OCI-LY7 (cell line): ENCODE data around the gene FGD4. TPM values are rescaled to one million over a fixed set of nuclear protein-coding genes. Genes with fewer than 3 reads are reported as not detected.

Experiments
- BruUV-seq: library from RNA; stranded (reverse); fragments of 400-500 nt; replicated peaks from 2 replicates; lab custom pipeline; 2021; lab: Mats Ljungman, UMichigan
- CTCF ChIA-PET: fragments of 300-600 bp; sonication (Branson Sonifier 250); formaldehyde crosslinking; loops from one replicate; lab custom pipeline; 2022; ENCODE audit warnings: antibody characterized with exemption; ENCODE audit not compliant: unreplicated experiment; lab: Charles Lee
- POLR2A ChIA-PET: fragments of 300-600 bp; sonication (Branson Sonifier 250); formaldehyde crosslinking; loops from one replicate; lab custom pipeline; 2022; ENCODE audit warnings: antibody characterized with exemption; lab: Charles Lee
- DNase-seq: peaks from one replicate; pipeline ENCODE4 v3.0.0-alpha.2; 2015; ENCODE audit warnings: low spot score
- H2AFZ ChIP-seq: fragments of 200-600 bp; sonication (generic), shearing (Covaris generic); 2 replicates; pipeline ENCODE4 v1.6.1; 2014; ENCODE audit warnings: mild to moderate bottlenecking, antibody characterized with exemption, low read length, moderate library complexity
- H3K27ac ChIP-seq: fragments of 200-600 bp; sonication (generic); 2 replicates; pipeline ENCODE4 v1.5.1; 2014; ENCODE audit warnings: mixed run types, low read depth, mild to moderate bottlenecking, moderate library complexity, low read length, inconsistent platforms; ENCODE audit not compliant: poor library complexity, severe bottlenecking
- H3K36me3 ChIP-seq: fragments of 200-600 bp; sonication (generic); 2 replicates; pipeline ENCODE4 v1.6.1; 2014; ENCODE audit warnings: mild to moderate bottlenecking, antibody characterized with exemption, low read length, moderate library complexity, mixed read lengths; ENCODE audit not compliant: insufficient read depth
- H3K4me1 ChIP-seq: fragments of 200-600 bp; sonication (generic); 2 replicates; pipeline ENCODE4 v1.5.1; 2014; ENCODE audit warnings: mild to moderate bottlenecking, low read length; ENCODE audit not compliant: insufficient read depth, poor library complexity, severe bottlenecking
- H3K4me2 ChIP-seq: fragments of 200-600 bp; sonication (generic); 2 replicates; pipeline ENCODE4 v1.6.1; 2014; ENCODE audit warnings: mild to moderate bottlenecking, low read length
- H3K4me3 ChIP-seq: fragments of 200-600 bp; sonication (generic); 2 replicates; pipeline ENCODE4 v1.5.1; 2014; ENCODE audit warnings: mild to moderate bottlenecking, low read depth, low read length; ENCODE audit not compliant: poor library complexity, severe bottlenecking
- H3K79me2 ChIP-seq: fragments of 200-600 bp; sonication (generic); 2 replicates; pipeline ENCODE4 v1.6.1; 2016; ENCODE audit warnings: low read depth, mild to moderate bottlenecking, low read length, moderate library complexity, mixed read lengths; ENCODE audit not compliant: insufficient read depth
- H3K9me2 ChIP-seq: fragments of 200-600 bp; sonication (generic); 2 replicates; pipeline ENCODE4 v1.6.1; 2016; ENCODE audit warnings: mild to moderate bottlenecking, low read length, mixed read lengths; ENCODE audit not compliant: insufficient read depth
- H3K9me3 ChIP-seq: fragments of 200-600 bp; sonication (generic); 2 replicates; pipeline ENCODE4 v1.6.1; 2014; ENCODE audit warnings: mild to moderate bottlenecking, mixed run types, low read length, mixed read lengths
- H4K20me1 ChIP-seq: fragments of 200-600 bp; sonication (generic); 2 replicates; pipeline ENCODE4 v1.6.1; 2014; ENCODE audit warnings: mild to moderate bottlenecking, antibody characterized with exemption, low read length, moderate library complexity, mixed read lengths; ENCODE audit not compliant: insufficient read depth
- EZH2phosphoT487 ChIP-seq: fragments of 200-600 bp; sonication (generic); IDR thresholded peaks from 2 replicates; pipeline ENCODE4 v1.6.1; 2018; ENCODE audit warnings: low read depth, borderline replicate concordance, mild to moderate bottlenecking, mixed run types, antibody characterized with exemption, low read length, moderate library complexity, mixed read lengths
- intact Hi-C: fragments of 100-400 bp; cut with micrococcal nuclease; formaldehyde crosslinking; loops from one replicate; pipeline ENCODE4 v1.10.0; 2022; ENCODE audit not compliant: unreplicated experiment
- total RNA-seq, 2 experiments: library from RNA; depleted of rRNA in 1 of 2; stranded (reverse); fragments of >200 nt in 1 of 2; shearing (Covaris generic) in 1 of 2; gene quantifications; 2 replicates each; pipeline ENCODE4 v1.2.3, GENCODE V29; 2014 to 2022
- TF ChIP-seq, protein P1 (sequence below): fragments of 200-600 bp; sonication (generic); conservative IDR thresholded peaks from 2 replicates; pipeline ENCODE4 v1.5.1; 2014; ENCODE audit warnings: mild to moderate bottlenecking, antibody characterized with exemption, low read length, moderate library complexity, mixed read lengths

The FGD4 gene
- total RNA-seq, 2 experiments from 2014 or later = 14.9 to 19.3 TPM

DNA sequence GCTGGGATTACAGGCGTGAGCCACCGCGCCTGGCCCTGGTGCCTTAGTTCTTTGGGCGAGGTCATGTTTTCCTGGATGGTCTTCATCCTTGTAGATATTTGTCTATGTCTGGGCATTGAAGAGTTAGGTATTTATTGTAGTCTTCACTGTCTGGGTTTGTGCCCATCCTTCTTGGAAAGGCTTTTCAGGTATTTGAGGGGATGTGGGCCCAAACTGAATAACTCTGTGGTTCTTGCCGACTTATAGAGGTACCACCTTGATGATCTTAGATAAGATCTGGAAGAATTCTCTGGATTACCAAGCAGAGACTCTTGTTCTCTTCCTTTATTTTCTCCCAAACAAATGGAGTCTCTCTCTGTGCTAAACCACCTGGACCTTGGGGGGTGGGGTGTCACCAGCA is 18.9 kb downstream of the FGD4 start:
- no peaks in the 10 kb centered on the region for H3K36me3 ChIP-seq
- no peaks in the 10 kb centered on the region for H3K79me2 ChIP-seq
- no peaks in the 10 kb centered on the region for H3K9me3 ChIP-seq
- intact Hi-C loops = no loop called here
- no TSS peak for BruUV-seq
- no peak overlapping the region for H3K4me3 ChIP-seq
- H2AFZ ChIP-seq = no peak overlapping the region
- no peak overlapping the region for H3K4me2 ChIP-seq
- H3K9me2 ChIP-seq = no peaks in the 10 kb centered on the region
- POLR2A ChIA-PET = no interaction called here
- no peaks in the 10 kb centered on the region for H3K4me1 ChIP-seq
- no peak overlapping the region for H3K27ac ChIP-seq
- H4K20me1 ChIP-seq = no peaks in the 10 kb centered on the region
- CTCF ChIA-PET = no interaction called here
- no peak for DNase-seq
- no peak for TF ChIP-seq EZH2phosphoT487
- TF ChIP-seq, protein P1, sequence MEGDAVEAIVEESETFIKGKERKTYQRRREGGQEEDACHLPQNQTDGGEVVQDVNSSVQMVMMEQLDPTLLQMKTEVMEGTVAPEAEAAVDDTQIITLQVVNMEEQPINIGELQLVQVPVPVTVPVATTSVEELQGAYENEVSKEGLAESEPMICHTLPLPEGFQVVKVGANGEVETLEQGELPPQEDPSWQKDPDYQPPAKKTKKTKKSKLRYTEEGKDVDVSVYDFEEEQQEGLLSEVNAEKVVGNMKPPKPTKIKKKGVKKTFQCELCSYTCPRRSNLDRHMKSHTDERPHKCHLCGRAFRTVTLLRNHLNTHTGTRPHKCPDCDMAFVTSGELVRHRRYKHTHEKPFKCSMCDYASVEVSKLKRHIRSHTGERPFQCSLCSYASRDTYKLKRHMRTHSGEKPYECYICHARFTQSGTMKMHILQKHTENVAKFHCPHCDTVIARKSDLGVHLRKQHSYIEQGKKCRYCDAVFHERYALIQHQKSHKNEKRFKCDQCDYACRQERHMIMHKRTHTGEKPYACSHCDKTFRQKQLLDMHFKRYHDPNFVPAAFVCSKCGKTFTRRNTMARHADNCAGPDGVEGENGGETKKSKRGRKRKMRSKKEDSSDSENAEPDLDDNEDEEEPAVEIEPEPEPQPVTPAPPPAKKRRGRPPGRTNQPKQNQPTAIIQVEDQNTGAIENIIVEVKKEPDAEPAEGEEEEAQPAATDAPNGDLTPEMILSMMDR = no peak

DNA sequence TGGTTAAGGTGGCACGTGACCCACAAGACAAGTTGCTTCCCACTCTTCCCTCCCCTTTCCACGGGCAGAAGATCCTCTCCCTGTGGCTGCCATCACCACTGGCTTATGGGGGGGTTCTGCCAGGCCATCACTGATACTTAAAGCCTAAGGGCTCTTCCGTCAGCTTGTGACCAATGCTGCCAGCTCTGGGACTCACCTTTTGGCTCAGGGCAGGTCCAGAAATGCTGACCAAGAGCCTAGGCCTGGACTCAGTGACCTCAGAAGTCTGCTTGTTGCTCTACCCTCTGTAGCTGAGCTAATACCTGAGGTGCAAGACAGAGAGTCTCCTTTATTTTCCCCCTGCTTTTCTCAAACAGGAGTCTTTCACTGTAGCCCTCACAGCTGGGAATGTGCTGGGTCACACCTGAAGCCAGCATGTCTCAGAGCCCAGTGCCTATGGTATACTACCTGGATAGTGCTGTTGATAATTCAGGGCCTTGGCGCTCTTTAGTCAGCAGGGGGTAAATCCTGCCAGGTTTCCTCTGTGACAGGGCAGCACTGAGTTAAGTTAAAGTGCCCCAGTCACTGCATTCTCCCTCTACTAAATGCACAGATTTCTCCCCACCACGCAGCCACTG is 19.7 kb downstream of the FGD4 start:
- H3K9me2 ChIP-seq = no peaks in the 10 kb centered on the region
- no TSS peak for BruUV-seq
- H3K79me2 ChIP-seq = no peaks in the 10 kb centered on the region
- H3K9me3 ChIP-seq = no peaks in the 10 kb centered on the region
- H3K36me3 ChIP-seq = no peaks in the 10 kb centered on the region
- TF ChIP-seq EZH2phosphoT487 = no peak
- TF ChIP-seq, protein P1 = no peak
- no peak overlapping the region for H2AFZ ChIP-seq
- no peak overlapping the region for H3K4me3 ChIP-seq
- ChIA-PET CTCF (no interaction called here), POLR2A (interaction anchor here (0.6 kb wide), 1 partner anchor 11 kb away, joined by 6 read pairs; no protein-coding TSS in a partner anchor)
- no peaks in the 10 kb centered on the region for H4K20me1 ChIP-seq
- no peak overlapping the region for H3K4me2 ChIP-seq
- H3K27ac ChIP-seq = no peak overlapping the region
- H3K4me1 ChIP-seq = no peaks in the 10 kb centered on the region
- DNase-seq = no peak
- intact Hi-C loops = no loop called here

DNA sequence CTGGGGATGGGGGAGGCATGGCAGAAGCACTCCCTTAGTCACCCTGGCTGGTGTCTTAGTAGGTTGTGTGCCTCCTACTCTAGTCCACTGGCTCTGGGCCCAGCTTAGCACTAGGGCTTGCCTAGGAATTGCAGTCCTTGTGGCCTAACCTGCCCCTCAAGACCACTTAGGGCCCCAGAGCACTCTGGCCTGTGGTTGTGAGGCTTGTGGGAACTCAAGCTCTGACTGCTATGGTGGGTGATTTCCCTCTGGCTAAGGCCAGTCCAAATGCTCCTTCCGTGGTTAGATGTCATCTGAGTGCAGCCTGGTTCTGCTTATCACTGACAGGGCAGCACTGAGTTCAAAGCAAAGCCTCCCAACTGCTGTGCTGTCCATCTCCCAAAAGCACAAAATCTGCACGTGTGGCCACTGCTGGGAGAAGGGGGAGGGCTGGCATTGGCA is 20.2 kb downstream of the FGD4 start:
- BruUV-seq = no TSS peak

More for the DNA sequence above, 20.2 kb downstream of the FGD4 start:
- intact Hi-C loops = no loop called here
- Histone ChIP-seq H3K4me1 (no peaks in the 10 kb centered on the region), H2AFZ (no peak overlapping the region), H3K9me2 (no peaks in the 10 kb centered on the region), H3K79me2 (no peaks in the 10 kb centered on the region), H3K36me3 (no peaks in the 10 kb centered on the region), H3K9me3 (no peaks in the 10 kb centered on the region), H3K4me3 (no peak overlapping the region), H3K27ac (no peak overlapping the region), H4K20me1 (no peaks in the 10 kb centered on the region), H3K4me2 (no peak overlapping the region)
- TF ChIP-seq EZH2phosphoT487 = no peak
- TF ChIP-seq, protein P1 = no peak
- ChIA-PET CTCF (no interaction called here), POLR2A (no interaction called here)
- no peak for DNase-seq
